Measurements from ENCODE around the gene RSPO1. TPM values are rescaled to one million over a fixed set of nuclear protein-coding genes. Genes with fewer than 3 reads are reported as not detected.

RSPO1 gene
- total and polyA plus RNA-seq, 9 donors, result 0.23 to 21.4 (median 3.3) TPM

GRCh38 chr1:37677808-37678207 lies 43.1 kb upstream of the RSPO1 start:
- Histone ChIP-seq H3K27me3 (no peaks in the 10 kb centered on the region), H3K36me3 (no peaks in the 10 kb centered on the region), H3K4me1 (ENCODE audit: insufficient read depth) (peaks cover 4% of the 10 kb centered on the region), H3K9me3 (no peaks in the 10 kb centered on the region), H3K4me3 (no peak overlapping the region), H3K27ac (no peak overlapping the region)
- TF ChIP-seq EP300 (IDR thresholded peaks at IDR 0.05) (no peak), POLR2A (IDR thresholded peaks at IDR 0.05) (no peak), CTCF (IDR thresholded peaks at IDR 0.05) (no peak)
- intact Hi-C loops (cut with DNase I), result loop anchor here in 2 of 4 donors (5.0 to 10.0 kb wide), 2 partner anchors 81 to 223 kb away; partner anchors contain the start of gene GNL2 (in 1 of the 2)
- WGBS, 3 donors, result 89 to 95% (median 91%) methylated on average over 5 of the region's 5 CpGs
- no peak for DNase-seq

- WGBS, 3 donors, result 42 to 75% (median 60%) methylated on average over 4 of the region's 4 CpGs
- no peak for TF ChIP-seq EP300 (IDR thresholded peaks at IDR 0.05)
- TF ChIP-seq CTCF (IDR thresholded peaks at IDR 0.05), result no peak
- no peak for TF ChIP-seq POLR2A (IDR thresholded peaks at IDR 0.05)
- H3K9me3 ChIP-seq, result no peaks in the 10 kb centered on the region
- H3K27ac ChIP-seq, result no peak overlapping the region
- H3K4me1 ChIP-seq (ENCODE audit: insufficient read depth), result peaks cover 4% of the 10 kb centered on the region
- DNase-seq, result no peak
- no peaks in the 10 kb centered on the region for H3K27me3 ChIP-seq
- H3K36me3 ChIP-seq, result no peaks in the 10 kb centered on the region
- H3K4me3 ChIP-seq, result no peak overlapping the region
- intact Hi-C loops (cut with DNase I), result loop anchor here in 2 of 4 donors (5.0 to 10.0 kb wide), 2 partner anchors 80 to 222 kb away; partner anchors contain the start of gene GNL2 (in 1 of the 2)
These were observed 42.4 kb upstream of the RSPO1 start for GRCh38 chr1:37677143-37677439.

- peak; percentile 30 to 60 (median 31) for DNase-seq
- Histone ChIP-seq H3K9me3 (no peaks in the 10 kb centered on the region), H3K27ac (peak overlapping the region; percentile 4 to 43), H3K4me1 (ENCODE audit: insufficient read depth) (peaks cover 4% of the 10 kb centered on the region), H3K36me3 (no peaks in the 10 kb centered on the region), H3K27me3 (no peaks in the 10 kb centered on the region), H3K4me3 (no peak overlapping the region)
- 11% methylated on average over 14 of the region's 14 CpGs for WGBS, 3 donors
- no peak for TF ChIP-seq EP300 (IDR thresholded peaks at IDR 0.05)
- no peak for TF ChIP-seq CTCF (IDR thresholded peaks at IDR 0.05)
- no peak for TF ChIP-seq POLR2A (IDR thresholded peaks at IDR 0.05)
- intact Hi-C loops (cut with DNase I), result loop anchor here in 2 of 4 donors (5.0 to 10.0 kb wide), 2 partner anchors 79 to 222 kb away; partner anchors contain the start of gene GNL2 (in 1 of the 2)
These were observed 41.8 kb upstream of the RSPO1 start for GRCh38 chr1:37676281-37677142.

GRCh38 chr1:37673920-37674319 lies 39.2 kb upstream of the RSPO1 start:
- no peak for DNase-seq
- intact Hi-C loops (cut with DNase I), result loop anchor here in 1 of 4 donors (5.0 to 10.0 kb wide), 2 partner anchors 72 to 219 kb away; no protein-coding TSS in a partner anchor
- TF ChIP-seq EP300 (IDR thresholded peaks at IDR 0.05), result no peak
- TF ChIP-seq POLR2A (IDR thresholded peaks at IDR 0.05), result no peak
- no peak for TF ChIP-seq CTCF (IDR thresholded peaks at IDR 0.05)
- Histone ChIP-seq H3K9me3 (no peaks in the 10 kb centered on the region), H3K27ac (no peak overlapping the region), H3K4me1 (ENCODE audit: insufficient read depth) (peaks cover 4% of the 10 kb centered on the region), H3K4me3 (no peak overlapping the region), H3K27me3 (no peaks in the 10 kb centered on the region), H3K36me3 (no peaks in the 10 kb centered on the region)
- 60 to 82% (median 67%) methylated on average over 10 of the region's 10 CpGs for WGBS, 3 donors

Measured in ovary (tissue), 9 donors.